Activated CD8-positive, alpha-beta memory T cell treated with anti-CD3 and anti-CD28 coated beads for 24 hours (primary cell): Measurements from ENCODE around the gene EGFLAM.

Experiments used
- DNase-seq: peaks from one replicate; pipeline ENCODE4 v3.0.0-alpha.2; 2020

EGFLAM gene

DNA sequence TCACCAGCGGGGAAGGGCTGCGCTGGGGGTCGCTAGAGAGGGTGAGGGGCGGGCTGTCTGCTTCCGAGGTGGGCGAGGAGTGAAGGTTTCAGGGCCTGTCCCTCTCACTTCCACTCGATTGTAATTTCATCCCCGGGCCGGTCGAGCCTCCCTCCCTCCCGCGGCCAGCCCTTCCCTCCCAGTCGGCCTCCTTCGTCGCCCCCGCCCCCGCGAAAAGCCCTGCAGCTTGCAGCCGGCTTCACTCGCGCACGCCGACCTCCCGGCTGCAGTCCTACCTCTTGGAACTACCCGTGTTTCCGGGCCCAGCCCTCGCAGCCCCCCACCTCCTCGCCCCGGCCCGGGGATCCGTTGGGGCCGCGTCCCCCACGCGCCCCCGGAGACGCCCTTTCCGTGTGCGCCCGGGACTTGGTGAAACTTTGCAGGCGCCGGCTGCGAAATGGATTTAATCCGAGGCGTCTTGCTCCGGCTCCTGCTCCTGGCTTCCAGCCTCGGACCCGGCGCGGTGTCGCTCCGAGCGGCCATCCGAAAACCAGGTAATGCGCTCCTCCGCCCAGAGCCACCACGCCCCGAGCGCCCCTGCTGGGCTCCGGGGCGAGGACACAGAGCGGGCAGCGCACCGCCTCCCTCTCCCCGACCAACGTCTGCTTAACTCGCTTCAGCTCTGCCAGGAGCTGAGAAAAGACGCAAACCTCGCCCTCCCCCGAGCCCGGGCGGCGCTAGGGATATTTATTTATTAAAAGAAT lies at the start of gene EGFLAM:
Gene EGFLAM (plus strand): TSS at position 241 of the 743 bp plus-strand sequence. CDS start 196 bp downstream, at position 437.
- peak; percentile 58 for DNase-seq

DNA sequence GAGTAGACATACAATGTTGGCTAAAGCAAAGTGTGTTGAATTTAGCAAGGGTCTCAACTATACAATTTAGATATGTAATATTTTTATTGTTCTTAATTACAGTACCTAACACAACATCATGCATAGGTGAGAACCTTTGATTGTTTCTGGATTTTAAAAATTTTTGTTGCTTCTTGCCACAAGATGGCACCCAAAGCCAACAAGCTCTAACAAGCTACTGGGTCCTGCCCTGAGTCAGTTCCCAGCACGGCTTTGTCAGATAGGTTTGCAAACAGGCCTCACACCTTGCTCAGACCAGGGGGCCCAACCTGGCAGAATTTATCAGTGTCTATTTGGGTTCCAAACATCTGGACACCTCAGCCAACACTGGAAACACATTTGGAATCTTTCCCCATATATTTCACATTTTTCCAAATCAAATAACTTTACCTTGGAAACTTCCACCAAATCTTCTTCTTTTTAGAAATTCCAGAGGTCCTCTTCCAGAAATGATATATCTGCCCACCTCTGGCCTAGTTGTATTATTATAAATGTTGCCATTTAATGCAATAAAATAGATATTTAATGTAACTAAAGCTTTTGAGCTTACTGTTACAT lies 49.5 kb upstream of the EGFLAM start:
- no peak for DNase-seq

DNA sequence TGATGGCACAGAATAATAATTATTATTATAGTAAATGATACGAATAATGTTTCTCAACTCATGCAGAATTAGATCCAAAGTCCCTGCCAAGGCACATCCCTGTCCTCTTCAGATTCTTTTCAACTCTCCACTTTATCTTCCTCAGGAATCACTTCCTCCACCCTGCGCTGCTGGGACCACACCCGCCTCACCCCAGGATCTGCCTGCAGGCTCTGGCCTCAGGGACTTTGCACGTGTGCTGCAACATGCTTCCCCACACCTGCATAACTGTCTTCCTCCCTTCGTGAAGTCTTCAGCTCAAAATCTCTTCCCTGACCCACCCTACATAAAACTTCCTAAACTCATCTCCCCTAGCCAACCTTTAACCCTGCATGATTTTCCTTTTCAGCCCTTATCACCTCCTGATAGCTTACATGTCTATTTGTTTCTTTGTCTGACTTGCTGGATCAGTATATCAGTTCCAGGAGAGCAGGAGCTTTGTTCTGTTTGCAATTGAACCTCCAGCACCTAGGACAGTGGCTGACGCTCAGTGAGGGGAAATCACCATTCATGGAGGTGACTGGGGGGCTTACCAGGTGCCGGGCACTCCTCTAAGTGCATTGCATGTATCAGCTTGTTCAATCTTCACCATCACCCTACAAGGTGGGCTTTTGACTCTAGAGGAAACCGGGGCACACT lies 47.5 kb upstream of the EGFLAM start:
- DNase-seq: no peak

DNA sequence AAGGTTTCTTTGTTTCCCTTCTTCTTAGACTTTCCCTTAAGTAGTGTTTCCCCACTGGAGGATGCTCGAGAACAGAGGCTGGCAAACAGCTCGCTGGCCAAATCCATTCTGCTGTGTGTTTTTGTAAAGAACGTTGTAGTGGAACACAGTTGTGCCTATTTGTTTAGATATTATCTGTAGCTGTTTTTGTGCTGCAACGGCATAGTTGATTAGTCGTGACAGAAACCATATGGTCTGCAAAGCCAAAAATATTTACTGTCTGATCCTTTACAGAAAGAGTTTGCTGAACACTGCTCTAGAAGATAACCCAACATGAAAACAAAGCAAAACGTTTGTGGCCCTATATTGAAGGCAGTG lies 47.0 kb upstream of the EGFLAM start:
- no peak for DNase-seq

DNA sequence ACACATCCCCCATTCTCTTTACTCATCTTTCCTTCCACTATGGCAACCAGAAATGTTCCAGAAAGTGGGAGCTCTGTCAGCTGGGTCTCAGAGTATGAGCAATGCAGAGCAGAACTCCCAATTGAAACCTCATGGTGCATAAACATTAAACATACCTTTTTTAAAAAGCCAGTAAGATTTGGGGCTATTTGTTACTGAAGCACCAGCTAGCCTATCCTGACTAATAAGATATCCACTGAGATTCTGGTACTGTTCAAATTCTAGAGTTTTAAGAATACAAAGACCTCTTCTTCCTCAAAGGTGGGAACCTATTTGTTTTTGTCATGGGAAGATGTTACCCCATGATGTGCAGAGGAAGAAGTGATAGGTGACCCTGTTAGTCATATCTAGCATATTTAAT lies 46.1 kb upstream of the EGFLAM start:
- no peak for DNase-seq

DNA sequence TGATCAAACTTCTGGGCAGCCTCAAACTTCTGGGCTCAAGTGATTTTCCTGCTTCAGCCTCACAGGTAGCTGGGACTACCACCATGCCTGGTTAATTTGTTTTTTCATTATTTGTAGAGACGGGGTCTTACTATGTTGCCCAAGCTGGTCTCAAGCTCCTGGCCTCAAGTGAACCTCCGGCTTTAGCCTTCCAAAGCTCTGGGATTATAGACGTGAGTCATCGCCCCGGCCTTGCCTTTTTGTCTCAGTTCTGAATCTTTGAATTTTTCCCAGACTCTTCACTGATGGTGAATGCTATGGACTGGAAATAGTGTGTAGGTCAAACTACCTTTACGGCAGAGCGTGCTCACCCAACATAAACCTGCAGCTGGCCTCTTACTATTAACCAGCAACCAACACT lies 32.3 kb upstream of the EGFLAM start:
- DNase-seq: no peak

DNA sequence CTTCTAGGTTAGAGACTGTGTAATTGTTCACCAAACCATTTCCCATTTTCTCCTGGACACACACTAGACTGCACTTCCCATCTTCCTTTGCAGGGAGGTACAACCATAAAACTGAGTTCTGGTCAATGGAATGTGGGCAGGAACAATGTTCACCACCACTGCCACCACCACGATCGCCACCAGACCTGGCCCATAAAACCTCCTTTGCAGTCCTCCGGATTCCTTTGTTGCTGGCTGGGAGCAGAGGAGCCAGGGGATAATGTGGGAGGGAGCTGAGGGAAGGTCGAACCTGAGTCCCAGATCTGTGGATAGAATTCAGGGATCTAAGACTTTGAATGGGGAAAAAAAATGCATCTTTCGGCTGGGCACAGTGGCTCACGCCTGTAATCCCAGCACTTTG lies 29.4 kb upstream of the EGFLAM start:
- no peak for DNase-seq

DNA sequence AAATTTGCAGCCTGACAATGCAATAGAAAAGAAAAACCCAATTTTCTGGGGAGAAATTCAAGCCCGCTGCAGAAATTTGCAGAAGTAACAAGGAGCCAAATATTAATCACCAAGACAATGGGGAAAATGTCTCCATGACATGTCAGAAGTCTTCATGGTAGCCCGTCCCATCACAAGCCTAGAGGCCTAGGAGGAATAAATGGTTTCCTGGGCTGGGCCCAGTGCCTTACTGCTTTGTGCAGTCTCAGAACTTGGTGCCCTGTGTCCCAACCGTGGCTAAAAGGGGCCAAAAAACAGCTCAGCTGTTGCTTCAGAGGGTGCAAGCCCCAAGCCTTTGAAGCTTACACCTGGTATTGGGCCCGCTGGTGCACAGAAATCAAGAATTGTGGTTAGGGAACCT lies 23.6 kb upstream of the EGFLAM start:
- DNase-seq: no peak

DNA sequence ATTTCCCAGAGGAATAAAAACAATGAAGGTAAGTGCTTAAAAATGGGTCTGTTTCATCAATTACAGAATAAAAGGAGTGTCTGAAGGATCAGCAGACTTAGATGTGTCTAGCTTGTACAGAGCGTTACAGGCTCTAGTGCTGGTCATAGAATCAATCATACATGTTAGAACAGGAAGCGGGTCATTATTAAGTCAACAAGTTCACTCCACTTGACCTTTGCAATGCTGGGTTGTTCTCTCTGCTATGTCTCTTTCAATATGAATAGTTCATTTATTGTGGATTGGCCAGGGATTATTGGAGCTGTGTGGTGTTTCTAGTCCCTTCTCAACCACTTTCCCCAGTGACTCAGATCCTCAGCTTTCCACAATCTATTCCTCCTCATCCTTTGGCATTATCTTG lies 20.7 kb upstream of the EGFLAM start:
- no peak for DNase-seq

DNA sequence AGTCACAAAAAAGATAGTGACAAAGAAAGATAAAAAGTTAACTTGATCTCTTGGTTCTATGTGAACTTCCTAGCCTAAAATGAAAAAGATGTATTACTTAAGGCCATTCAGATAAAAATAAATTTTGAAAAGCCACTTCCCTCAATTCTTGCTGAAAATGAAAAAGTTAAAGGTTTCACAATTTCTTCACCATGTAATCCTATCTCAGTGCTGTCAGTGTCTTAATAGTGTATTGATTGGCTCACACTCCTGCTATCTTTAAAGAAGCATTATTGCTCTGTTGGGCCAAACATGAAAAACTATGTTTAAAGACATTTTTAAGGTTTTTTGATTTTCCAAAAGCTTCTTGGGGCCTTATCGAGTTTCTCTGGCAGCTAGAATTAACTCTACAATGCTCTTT lies 18.1 kb upstream of the EGFLAM start:
- DNase-seq: no peak

DNA sequence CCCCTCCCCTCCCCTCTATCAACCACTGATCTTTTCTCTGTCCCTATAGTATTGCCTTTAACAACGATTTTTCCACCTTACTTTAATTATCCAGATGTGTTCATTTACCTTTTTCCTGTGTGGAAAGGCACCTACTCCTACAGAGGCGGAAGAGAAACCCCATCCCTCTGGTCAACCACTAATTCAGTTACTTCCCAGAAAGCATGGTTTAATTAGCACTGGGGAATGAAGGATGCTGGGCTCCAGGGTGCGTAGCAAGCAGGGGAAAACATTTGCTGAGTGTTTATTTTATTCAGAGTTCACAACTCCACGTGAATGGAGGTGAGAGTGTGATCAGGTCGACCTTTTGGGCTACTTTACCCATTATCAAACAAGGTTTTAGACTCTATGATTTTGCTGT lies 16.7 kb upstream of the EGFLAM start:
- DNase-seq: no peak

DNA sequence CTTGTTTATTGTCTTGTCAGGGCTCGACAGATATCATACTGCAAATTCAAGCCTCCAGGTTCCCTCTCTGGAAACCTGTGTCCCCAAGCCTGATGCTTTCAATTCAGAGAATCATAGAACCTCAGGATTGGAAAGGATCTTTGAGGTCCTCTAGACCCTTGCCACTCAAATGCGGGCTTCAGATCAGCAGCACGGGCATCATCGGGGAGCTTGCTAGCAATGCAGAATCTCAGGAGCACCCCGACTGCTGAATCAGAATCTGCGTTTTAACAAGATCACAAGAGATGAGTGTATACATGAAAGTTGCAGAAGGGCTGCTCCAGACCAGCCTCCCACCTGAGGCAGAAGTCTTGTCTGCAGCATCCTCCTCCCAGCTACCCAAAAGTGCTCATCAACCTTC lies 13.1 kb upstream of the EGFLAM start:
- no peak for DNase-seq

DNA sequence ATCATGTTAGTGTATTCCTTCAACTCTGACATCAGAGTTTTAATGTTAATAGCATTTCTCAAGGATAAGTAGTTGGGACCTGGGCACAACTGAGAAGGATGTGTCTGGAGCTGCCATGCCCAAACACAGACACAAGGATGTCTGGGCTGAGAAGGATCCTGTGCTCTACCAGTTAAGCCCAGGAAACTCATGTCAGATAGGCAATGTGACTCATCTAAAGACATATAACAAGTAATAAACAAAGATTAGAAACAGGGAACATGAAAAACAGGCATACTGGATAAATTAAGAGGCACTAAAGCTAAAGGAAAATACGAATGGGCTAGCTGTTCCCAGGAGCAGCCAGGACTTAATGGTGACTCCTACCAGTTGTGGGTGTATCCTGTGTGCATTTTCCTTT lies 9.1 kb upstream of the EGFLAM start:
- no peak for DNase-seq

DNA sequence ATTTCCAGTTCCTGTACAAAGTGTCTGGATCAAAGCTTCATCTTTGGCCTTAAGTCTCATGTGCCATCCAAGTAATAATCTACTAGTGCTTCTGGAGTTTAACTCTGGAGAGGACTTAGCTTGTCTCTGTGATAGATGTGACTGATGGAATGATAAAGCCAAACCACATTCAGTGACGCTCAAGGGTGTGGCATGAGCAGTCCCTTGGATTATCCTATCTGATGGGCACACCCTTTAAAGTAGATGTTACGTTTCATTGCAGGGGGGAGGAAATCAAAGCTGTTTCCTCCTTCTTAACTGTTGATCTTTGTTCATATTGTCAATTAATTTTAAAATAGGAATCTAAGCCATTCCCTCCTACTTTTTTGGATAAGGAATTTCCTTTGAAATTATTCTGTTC lies 8.5 kb upstream of the EGFLAM start:
- no peak for DNase-seq

DNA sequence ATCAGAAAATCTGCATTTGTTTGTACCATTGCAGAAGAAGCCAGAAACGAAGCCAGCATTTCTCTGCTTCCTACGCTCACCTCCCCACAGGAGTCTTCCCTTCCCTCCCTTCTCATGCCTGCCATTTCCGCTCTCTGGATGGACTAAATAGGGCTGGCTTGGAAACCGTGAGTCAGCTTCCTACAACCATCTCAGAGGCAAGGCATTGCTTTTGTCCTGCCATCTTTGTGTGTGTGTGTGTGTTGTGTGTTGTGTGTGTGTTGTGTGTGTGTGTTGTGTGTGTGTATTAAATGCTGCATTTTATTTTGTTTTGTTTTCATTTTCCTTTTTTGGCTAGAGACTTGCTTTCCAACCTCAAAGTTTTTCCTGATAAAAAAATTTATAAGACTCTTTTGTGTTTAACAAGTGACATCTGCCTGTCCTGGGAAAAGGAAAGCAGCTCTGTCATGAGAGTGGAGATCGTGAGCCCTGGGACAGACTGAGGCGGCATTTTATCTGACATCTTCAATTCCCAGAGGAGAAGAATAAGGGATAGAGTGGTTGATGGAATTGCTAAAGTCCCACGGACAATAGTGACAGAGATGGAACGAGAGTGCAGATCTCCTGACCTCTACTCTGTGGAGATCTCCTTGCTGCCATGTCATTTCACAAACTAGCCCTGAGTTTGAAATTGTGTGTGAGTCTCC lies 7.5 kb upstream of the EGFLAM start:
- DNase-seq: no peak

DNA sequence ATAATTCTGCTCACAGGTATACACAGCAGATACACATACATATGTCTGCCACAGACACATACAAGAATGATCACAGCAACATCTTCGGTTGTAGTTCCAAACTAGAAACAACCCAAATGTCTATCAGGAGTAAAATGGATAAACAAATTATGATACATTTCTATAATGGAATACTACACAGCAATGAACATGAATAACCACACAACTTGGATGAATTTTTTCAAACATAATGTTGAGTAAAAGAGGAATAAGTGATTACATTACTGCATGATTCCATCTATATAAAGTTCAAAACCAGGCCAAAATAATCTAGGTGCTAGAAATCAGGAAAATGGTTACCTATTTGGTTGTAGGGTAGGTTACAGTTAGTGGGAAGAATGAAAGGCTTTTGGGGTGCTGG lies 4.6 kb upstream of the EGFLAM start:
- no peak for DNase-seq

DNA sequence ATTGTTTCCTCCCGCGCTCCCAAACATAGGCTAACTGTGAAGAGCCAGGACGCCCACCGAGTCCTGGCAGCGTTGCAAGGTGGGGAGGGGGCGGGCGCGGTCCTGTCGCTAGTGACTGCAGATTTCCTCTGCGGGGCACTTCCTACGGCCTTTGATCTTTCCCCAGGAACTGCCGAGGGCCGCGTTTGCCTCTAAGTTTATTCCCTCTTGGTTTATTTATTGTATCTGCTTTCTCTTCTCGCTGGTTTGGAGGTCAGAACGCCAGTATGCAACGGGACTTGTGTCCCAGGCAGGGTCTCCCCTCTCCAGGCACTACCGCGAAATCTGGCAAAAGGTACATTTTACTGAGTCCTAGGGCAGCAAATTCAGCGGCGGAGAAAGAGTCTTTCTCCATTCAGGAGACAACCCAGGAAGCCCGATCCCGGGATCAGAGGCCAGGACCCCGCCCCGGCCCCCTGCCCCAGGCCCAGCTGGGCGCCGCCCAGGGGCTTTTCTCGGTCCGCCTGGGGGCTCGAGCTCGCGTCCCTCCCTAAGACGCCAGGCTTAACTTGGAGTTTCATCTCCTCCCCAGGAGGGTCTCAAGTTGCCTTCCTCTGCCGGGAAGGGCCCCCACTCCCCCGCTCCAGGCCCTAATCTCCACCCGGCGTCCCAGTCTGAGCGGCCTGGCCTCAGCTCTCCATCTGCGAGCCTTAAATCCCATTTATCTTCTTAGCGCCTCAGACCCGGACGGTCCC lies 884 bp upstream of the EGFLAM start:
- no peak for DNase-seq

DNA sequence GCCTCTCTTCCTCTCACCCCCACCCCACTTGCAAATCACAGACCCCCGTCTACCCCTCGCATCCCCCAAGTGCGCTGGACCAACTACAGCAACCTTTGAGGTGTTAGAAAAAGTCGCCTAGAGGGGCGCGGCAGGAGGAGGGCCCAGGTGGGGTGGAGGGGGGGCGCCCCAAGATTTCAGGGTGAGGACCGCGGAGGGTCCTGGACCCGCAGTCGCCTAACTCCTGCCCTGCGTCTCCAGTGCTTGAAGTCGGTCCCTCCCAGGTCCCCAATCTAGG lies 379 bp upstream of the EGFLAM start:
- DNase-seq: no peak

DNA sequence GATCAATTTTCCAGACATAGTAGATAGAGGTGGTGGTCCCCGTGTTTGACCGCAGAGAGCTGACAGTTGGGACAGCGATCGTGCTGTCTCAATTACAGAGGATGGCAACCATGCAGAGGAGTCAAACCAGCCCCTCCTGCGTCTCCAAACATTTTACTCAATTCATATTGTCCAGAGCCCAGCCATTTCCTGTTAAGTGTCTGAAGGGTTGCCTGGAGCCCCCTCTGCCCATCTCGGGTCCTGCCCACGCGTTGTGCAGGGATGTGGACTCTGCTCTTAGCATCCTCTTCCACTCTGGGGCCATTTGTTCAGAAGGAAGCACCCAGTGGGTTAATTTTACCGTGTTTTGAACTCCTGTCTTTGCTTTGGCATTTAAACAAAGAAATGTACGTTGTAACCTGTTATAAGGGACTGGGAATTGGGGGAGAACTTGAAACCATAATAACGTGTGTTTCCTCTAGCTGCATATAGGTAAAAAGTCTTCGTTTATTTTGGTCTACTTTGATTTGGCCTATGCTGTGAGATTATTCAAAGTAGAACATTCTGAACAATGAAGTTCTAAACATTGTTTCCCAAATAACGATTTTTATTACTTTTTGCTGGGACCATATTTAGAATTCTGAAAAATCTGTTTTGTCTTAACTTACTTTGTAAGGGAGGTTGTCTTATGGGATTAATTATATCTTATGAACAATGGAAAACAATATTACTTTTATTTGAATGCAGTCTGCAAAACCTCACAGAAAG lies 876 bp downstream of the EGFLAM start:
- no peak for DNase-seq

DNA sequence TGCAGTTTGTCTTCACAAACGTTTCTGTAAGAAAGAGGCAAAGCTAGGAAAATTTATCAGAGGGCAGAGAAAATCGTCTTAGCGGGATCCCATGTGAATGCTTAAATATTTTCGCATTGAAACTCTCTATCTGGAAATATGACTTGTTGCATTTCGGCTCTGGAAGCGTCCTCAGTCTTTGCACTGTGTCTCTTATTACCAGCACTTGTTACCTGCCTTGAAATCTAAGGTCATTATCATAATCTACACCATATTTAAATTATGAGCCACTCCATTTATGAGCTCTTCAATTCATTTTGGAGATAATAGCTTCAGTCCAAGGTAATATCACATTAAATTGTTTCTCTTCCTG lies 1.4 kb downstream of the EGFLAM start:
- no peak for DNase-seq

DNA sequence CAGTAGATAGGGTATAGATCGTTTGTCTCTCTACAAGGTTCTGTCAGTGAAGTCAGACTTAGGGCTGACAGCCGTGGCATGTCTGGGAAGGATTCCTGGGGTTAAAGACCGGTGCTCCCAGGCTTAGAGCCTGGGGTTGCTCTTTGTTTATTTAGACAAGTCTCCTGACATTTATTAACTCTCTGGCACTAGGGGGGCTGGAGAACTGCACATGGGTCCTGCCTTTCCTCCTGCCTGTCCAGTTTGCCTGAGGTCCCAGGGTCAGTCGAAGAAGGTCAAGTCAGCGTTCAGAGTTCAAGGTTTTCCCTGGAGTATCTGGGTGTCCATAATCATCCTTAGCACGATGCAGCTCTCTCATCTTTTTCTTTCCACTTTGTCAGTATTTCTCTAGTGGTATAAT lies 5.6 kb downstream of the EGFLAM start:
- no peak for DNase-seq

DNA sequence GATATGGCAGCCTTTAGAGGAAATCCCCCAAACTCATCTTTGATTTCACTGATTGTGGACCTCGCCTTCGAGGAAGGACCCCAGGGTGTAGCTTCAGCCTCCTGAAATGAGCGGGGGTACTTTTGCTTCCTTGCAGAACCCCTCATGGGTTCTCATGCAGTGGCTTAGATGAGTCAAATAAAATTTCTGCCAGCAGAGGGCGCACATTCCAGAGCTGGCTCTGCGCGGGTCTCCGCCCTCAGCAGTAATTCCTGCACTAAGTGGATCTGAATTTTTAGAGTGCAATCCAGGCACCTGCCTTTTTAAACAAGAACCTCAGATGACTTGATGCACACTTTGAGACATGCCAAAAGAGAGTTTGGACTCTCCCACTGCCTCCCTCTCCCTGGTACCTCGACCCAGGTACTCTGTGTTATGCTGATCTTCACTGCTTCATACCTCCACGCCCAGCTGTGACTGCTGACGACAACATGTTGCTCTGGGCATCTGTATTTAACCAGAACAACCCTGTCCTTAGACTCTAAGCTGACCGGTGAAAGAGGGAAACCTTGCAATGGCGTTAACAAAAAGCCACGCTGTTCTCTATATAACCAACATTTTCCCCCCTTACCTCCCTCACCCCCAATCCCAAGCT lies 7.3 kb downstream of the EGFLAM start:
- peak; percentile 73 for DNase-seq
